ENCODE measurements around the gene FOXP2. TPM values are rescaled to one million over a fixed set of nuclear protein-coding genes. Genes with fewer than 3 reads are reported as not detected.

The FOXP2 gene
- total RNA-seq, 2 experiments from 2014 or later: not detected

DNA sequence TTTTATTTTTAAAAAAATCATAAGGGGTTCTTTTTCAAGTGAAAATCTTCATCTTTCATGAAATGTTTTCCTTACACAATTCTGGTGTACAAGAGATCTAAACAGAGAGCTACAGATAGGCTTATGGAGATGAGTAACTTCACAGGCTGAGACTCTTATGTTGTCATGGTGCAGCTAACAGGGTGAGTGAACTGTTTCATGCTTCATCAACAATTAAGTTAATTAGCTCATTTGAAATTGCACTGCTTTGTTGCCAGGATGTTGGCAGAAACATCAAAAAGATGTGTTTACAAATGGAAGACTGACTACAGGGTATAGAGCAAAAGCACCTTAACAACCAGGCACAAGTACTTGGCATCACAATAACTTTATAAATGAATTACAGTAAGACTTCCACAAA, 230.8 kb downstream of the FOXP2 start:
- TF ChIP-seq, protein P1, sequence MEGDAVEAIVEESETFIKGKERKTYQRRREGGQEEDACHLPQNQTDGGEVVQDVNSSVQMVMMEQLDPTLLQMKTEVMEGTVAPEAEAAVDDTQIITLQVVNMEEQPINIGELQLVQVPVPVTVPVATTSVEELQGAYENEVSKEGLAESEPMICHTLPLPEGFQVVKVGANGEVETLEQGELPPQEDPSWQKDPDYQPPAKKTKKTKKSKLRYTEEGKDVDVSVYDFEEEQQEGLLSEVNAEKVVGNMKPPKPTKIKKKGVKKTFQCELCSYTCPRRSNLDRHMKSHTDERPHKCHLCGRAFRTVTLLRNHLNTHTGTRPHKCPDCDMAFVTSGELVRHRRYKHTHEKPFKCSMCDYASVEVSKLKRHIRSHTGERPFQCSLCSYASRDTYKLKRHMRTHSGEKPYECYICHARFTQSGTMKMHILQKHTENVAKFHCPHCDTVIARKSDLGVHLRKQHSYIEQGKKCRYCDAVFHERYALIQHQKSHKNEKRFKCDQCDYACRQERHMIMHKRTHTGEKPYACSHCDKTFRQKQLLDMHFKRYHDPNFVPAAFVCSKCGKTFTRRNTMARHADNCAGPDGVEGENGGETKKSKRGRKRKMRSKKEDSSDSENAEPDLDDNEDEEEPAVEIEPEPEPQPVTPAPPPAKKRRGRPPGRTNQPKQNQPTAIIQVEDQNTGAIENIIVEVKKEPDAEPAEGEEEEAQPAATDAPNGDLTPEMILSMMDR (IDR thresholded peaks at IDR 0.05): no peak
- Histone ChIP-seq H3K27ac (ENCODE audit: low read depth in 1 of 2, low read length in 2 of 2) (no peak overlapping the region), H3K36me3 (ENCODE audit: insufficient read depth, low read length) (no peaks in the 10 kb centered on the region), H3K4me3 (ENCODE audit: low read length) (no peak overlapping the region), H3K27me3 (ENCODE audit: control insufficient read depth in 1 of 2, insufficient read depth in 2 of 2, low read length in 2 of 2) (no peaks in the 10 kb centered on the region), H3K4me1 (ENCODE audit: insufficient read depth, low read length) (no peaks in the 10 kb centered on the region), H3K9me3 (ENCODE audit: control insufficient read depth in 1 of 2, insufficient read depth in 1 of 2, low read length in 2 of 2) (no peaks in the 10 kb centered on the region)
- ATAC-seq (ENCODE audit: poor library complexity) (no peak), DNase-seq (no peak)
- Mint-ChIP-seq H3K4me3 (no peak overlapping the region), H3K9me3 (no peaks in the 10 kb centered on the region), H3K27ac (no peak overlapping the region), H3K4me1 (ENCODE audit: low read depth) (no peaks in the 10 kb centered on the region), H3K27me3 (peaks cover 3% of the 10 kb centered on the region), H3K36me3 (ENCODE audit: low read depth) (no peaks in the 10 kb centered on the region)
- ChIA-PET CTCF (no interaction called here), POLR2A (no interaction called here)
- intact Hi-C loops (cut with DNase I, micrococcal nuclease): no loop called here

DNA sequence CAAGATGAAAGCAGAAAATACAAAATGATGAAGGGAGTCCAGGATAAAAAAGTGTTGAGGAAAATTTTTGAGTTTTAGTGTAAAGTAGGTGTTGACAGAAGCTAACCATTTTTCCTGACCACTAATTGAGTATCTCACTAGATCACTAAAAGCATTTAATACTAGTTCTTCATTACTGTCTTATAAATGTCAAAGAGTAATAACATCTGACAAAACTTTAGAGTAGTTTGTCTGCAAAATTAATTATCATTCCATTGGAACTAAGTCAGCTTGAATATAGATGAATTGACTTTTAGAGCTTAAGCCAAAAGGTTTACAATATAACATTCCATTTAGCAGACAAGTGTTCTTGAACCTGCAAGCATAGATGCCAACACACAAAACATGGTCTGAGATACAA, 232.9 kb downstream of the FOXP2 start:
- DNase-seq: no peak
- Histone ChIP-seq H3K27me3 (ENCODE audit: control insufficient read depth in 1 of 2, insufficient read depth in 2 of 2, low read length in 2 of 2) (no peaks in the 10 kb centered on the region), H3K4me3 (ENCODE audit: low read length) (no peak overlapping the region), H3K27ac (ENCODE audit: low read depth in 1 of 2, low read length in 2 of 2) (no peak overlapping the region), H3K4me1 (ENCODE audit: insufficient read depth, low read length) (no peaks in the 10 kb centered on the region), H3K36me3 (ENCODE audit: insufficient read depth, low read length) (no peaks in the 10 kb centered on the region), H3K9me3 (ENCODE audit: control insufficient read depth in 1 of 2, insufficient read depth in 1 of 2, low read length in 2 of 2) (no peaks in the 10 kb centered on the region)
- Mint-ChIP-seq H3K36me3 (ENCODE audit: low read depth) (no peaks in the 10 kb centered on the region), H3K4me1 (ENCODE audit: low read depth) (no peaks in the 10 kb centered on the region), H3K4me3 (no peak overlapping the region), H3K27me3 (no peaks in the 10 kb centered on the region), H3K27ac (no peak overlapping the region), H3K9me3 (no peaks in the 10 kb centered on the region)
- ChIA-PET CTCF (interaction anchor here (0.5 kb wide), 1 partner anchor 826 kb away, joined by 4 read pairs; no protein-coding TSS in a partner anchor), POLR2A (no interaction called here)
- no peak for ATAC-seq (ENCODE audit: poor library complexity)
- intact Hi-C loops (cut with DNase I, micrococcal nuclease): no loop called here
- TF ChIP-seq, protein P1 (IDR thresholded peaks at IDR 0.05): no peak

DNA sequence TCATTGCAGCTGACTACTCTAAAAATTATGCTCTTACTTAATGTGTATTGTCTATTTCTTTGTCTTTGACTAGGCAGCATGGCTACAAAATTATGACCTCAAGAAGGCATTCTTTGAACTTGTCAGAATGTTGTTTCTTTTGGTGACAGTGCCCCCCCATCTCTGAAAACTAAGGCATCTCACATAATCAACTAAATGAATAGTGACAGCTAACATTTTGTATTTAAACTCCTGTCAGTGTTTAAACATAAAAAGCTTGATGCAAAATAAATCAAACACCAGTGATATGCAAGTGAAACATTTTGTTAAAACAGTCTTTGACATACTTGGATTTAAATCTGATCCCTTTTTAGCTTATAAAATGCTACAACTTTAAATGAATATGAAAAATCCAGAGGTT, 233.5 kb downstream of the FOXP2 start:
- Mint-ChIP-seq H3K27ac (no peak overlapping the region), H3K36me3 (ENCODE audit: low read depth) (no peaks in the 10 kb centered on the region), H3K4me1 (ENCODE audit: low read depth) (no peaks in the 10 kb centered on the region), H3K4me3 (no peak overlapping the region), H3K9me3 (no peaks in the 10 kb centered on the region), H3K27me3 (no peaks in the 10 kb centered on the region)
- H3K27me3 ChIP-seq (ENCODE audit: control insufficient read depth in 1 of 2, insufficient read depth in 2 of 2, low read length in 2 of 2): no peaks in the 10 kb centered on the region
- no peak for DNase-seq
- H3K4me1 ChIP-seq (ENCODE audit: insufficient read depth, low read length): no peaks in the 10 kb centered on the region
- ChIA-PET CTCF (interaction anchor here (0.5 kb wide), 1 partner anchor 825 kb away, joined by 4 read pairs; no protein-coding TSS in a partner anchor), POLR2A (no interaction called here)
- TF ChIP-seq, protein P1 (IDR thresholded peaks at IDR 0.05): no peak
- ATAC-seq (ENCODE audit: poor library complexity): no peak
- no peaks in the 10 kb centered on the region for H3K9me3 ChIP-seq (ENCODE audit: control insufficient read depth in 1 of 2, insufficient read depth in 1 of 2, low read length in 2 of 2)
- H3K4me3 ChIP-seq (ENCODE audit: low read length): no peak overlapping the region
- no peaks in the 10 kb centered on the region for H3K36me3 ChIP-seq (ENCODE audit: insufficient read depth, low read length)
- H3K27ac ChIP-seq (ENCODE audit: low read depth in 1 of 2, low read length in 2 of 2): no peak overlapping the region
- intact Hi-C loops (cut with DNase I, micrococcal nuclease): no loop called here

Measured in CD4-positive, alpha-beta T cell (primary cell).